ENCODE measurements around the gene ANKS1B.
"Not testable (repeated sequence)": the region's sequence is repeated elsewhere in the genome, so short reads cannot be mapped to it uniquely, and the experiment has no call there.

Gene ANKS1B

DNA sequence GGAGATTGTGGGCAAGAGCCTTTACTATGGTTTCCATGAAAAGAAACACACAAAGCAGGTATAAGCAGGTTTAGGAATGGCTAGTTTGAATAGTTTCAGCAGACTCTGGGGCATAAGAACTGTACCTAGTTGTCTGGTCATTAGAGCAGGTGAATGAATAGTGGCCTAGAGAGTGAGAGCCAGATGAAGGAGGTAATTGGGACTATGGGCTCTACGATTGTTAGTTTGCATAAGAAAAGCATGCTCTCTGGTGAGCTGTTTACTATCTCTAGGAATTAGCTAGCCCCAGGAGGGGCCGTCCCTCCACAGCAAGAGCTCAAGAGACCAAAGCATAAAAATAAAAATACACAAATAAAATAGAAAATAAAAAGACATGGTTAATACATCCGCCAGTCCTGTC lies 734.6 kb downstream of the ANKS1B start:
- no peaks in the 10 kb centered on the region for H3K36me3 Mint-ChIP-seq (ENCODE audit: low read depth)
- no peaks in the 10 kb centered on the region for H3K4me1 Mint-ChIP-seq (ENCODE audit: low read depth)
- intact Hi-C loops (cut with micrococcal nuclease) = no loop called here
- no peaks in the 10 kb centered on the region for H3K27me3 Mint-ChIP-seq
- H3K4me3 Mint-ChIP-seq = no peak overlapping the region
- H3K9me3 Mint-ChIP-seq = no peaks in the 10 kb centered on the region
- H3K27ac Mint-ChIP-seq = no peak overlapping the region

DNA sequence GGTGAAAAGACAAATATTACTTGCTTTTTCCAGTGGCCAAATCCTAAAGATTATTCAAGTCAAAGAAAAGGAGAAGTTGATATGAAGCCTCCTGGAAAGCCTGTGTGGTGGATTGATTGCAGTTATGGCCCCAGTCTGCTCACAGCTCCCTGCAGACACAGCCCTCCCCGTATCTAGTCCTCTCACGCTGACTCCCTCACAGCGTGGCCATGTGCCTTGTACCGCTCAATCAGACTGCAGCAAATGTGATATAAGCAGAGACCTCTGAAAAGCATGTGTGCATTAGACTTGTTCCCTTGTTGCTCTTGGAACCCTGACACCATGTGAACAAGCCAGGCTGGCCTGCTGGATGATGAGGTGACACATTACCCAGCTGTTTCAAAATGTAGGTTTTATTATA lies 735.2 kb downstream of the ANKS1B start:
- intact Hi-C loops (cut with micrococcal nuclease) = no loop called here
- Mint-ChIP-seq H3K27ac (no peak overlapping the region), H3K4me1 (ENCODE audit: low read depth) (no peaks in the 10 kb centered on the region), H3K27me3 (no peaks in the 10 kb centered on the region), H3K36me3 (ENCODE audit: low read depth) (no peaks in the 10 kb centered on the region), H3K9me3 (no peaks in the 10 kb centered on the region), H3K4me3 (no peak overlapping the region)

DNA sequence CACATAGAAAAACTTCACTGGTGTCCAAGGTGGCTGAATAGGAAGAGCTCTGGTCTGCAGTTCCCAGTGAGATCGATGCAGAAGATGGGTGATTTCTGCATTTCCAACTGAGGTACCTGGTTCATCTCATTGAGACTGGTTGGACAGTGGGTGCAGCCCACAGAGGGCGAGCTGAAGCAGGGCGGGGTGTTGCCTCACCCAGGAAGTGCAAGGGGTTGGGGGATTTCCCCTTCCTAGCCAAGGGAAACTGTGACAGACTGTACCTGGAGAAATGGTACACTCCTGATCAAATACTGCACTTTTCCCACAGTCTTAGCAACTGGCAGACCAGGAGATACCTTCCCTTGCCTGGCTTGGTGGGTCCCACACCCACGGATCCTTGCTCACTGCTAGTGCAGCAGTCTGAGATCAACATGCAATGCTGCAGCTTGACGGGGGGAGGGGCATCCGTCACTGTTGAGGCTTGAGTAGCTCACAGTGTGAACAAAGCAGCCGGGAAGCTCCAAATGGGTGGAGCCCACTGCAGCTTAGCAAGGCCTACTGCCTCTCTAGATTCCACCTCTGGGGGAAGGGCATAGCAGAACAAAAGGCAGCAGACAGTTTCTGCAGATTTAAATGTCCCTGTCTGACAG lies 746.7 kb downstream of the ANKS1B start:
- H3K27me3 Mint-ChIP-seq; H3K4me1 Mint-ChIP-seq (ENCODE audit: low read depth); intact Hi-C loops (cut with micrococcal nuclease); H3K36me3 Mint-ChIP-seq (ENCODE audit: low read depth); H3K27ac Mint-ChIP-seq; H3K4me3 Mint-ChIP-seq: not testable (repeated sequence)
- peaks cover 22% of the 10 kb centered on the region for H3K9me3 Mint-ChIP-seq

DNA sequence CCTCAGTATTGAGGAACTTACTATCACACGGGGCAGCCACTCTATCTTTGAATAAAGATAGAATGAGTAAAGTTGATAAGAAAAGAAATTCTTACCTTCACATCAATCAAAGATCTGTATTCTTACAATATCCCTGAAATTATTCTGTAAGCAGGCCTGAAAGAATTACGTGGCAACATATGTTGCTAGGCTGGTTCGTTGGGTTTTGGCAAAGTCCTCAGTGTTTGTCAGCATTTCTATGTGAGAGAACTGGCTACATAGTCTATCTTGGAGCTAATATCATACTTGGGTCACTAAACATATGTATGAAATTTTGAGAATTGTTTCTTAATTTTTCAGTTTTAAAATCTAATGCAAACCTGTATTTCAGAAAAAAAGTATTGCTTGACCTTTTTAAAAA lies 749.4 kb downstream of the ANKS1B start:
- intact Hi-C loops (cut with micrococcal nuclease) = no loop called here
- no peak overlapping the region for H3K4me3 Mint-ChIP-seq
- H3K4me1 Mint-ChIP-seq (ENCODE audit: low read depth) = no peaks in the 10 kb centered on the region
- peaks cover 16% of the 10 kb centered on the region for H3K9me3 Mint-ChIP-seq
- no peaks in the 10 kb centered on the region for H3K36me3 Mint-ChIP-seq (ENCODE audit: low read depth)
- H3K27me3 Mint-ChIP-seq = no peaks in the 10 kb centered on the region
- no peak overlapping the region for H3K27ac Mint-ChIP-seq

DNA sequence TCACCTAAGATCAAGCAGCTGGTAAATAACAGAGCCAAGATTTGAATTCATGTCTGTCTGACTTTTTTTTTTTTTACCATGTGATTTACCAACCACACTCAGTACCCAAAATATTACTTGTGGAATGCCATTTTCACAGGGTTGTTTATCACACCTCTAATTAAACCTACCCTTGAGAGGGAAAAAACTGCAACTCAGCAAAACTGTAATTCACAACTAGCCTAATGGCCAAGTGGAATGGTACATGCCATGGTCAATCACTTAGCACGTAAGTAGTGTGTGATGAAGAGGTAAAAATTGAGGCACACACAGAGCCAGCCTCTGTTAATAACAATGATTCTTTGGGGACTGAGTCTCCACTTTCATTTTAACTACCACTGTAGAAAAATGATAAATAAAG lies 750.0 kb downstream of the ANKS1B start:
- H3K27ac Mint-ChIP-seq = no peak overlapping the region

DNA sequence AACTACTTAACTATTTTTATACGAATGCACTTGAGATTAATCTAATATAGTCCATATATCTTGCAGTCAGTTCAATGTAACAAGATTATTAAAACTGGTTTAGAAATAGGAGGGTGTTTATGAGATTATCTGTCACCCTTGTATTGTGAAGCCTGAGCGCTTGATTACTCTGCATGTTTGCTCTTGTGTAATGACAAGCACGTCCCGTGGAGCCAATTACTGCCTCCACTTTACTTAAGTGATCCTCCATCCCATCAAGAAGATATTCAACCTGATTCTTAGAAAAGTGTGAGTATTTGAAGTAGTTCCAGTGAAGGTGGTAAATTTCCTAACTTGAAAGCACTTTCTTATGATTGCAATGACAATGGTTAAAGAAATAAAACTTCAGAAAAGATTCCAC lies 752.4 kb downstream of the ANKS1B start:
- Mint-ChIP-seq H3K9me3 (no peaks in the 10 kb centered on the region), H3K27ac (no peak overlapping the region), H3K27me3 (no peaks in the 10 kb centered on the region), H3K36me3 (ENCODE audit: low read depth) (no peaks in the 10 kb centered on the region), H3K4me3 (no peak overlapping the region), H3K4me1 (ENCODE audit: low read depth) (no peaks in the 10 kb centered on the region)
- intact Hi-C loops (cut with micrococcal nuclease) = no loop called here

More for the DNA sequence above, 750.0 kb downstream of the ANKS1B start:
- Mint-ChIP-seq H3K9me3 (peaks cover 9% of the 10 kb centered on the region), H3K27me3 (no peaks in the 10 kb centered on the region), H3K36me3 (ENCODE audit: low read depth) (no peaks in the 10 kb centered on the region), H3K4me1 (ENCODE audit: low read depth) (no peaks in the 10 kb centered on the region), H3K4me3 (no peak overlapping the region)
- intact Hi-C loops (cut with micrococcal nuclease) = no loop called here

DNA sequence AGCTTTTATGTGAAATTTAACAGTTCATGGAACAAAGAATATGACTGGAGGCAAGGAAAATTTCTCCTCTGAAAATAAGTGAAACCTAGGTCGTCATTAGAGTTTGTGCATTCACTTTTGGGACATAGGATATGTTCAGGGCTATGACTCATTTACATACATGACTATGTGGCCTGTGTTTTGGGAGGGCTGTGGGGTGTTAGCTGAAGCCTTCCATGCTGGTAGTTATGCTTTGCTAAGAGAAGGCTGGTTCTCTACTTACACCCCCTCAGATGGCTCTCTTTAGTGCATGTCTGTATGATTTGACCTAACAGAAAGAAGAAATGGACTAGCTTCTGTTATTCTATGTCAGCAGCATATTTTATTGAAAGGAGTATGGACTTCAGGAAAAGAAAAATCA lies 753.7 kb downstream of the ANKS1B start:
- no peaks in the 10 kb centered on the region for H3K4me1 Mint-ChIP-seq (ENCODE audit: low read depth)
- no peak overlapping the region for H3K27ac Mint-ChIP-seq
- intact Hi-C loops (cut with micrococcal nuclease) = no loop called here
- no peak overlapping the region for H3K4me3 Mint-ChIP-seq
- no peaks in the 10 kb centered on the region for H3K9me3 Mint-ChIP-seq
- H3K36me3 Mint-ChIP-seq (ENCODE audit: low read depth) = no peaks in the 10 kb centered on the region
- H3K27me3 Mint-ChIP-seq = no peaks in the 10 kb centered on the region

DNA sequence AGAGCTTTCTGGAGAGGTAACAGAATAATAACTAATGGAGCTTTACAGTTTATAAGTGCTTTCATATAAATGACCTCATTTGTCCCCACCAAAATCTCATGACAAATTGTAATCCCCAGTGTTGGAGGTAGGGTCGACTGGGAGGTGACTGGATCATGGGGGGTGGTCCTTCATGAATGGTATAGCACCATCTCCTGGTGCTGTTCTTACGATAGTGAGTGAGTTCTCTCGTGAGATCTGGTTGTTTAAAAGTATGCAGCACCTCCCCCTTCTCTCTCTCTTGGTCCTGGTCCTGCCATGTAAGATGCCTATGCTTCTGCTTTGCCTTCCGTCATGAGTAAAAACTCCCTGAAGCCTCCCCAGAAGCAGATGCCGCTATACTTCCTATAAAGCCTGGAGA lies 760.5 kb downstream of the ANKS1B start:
- Mint-ChIP-seq H3K4me3 (no peak overlapping the region), H3K4me1 (ENCODE audit: low read depth) (no peaks in the 10 kb centered on the region), H3K27ac (no peak overlapping the region), H3K9me3 (no peaks in the 10 kb centered on the region), H3K36me3 (ENCODE audit: low read depth) (no peaks in the 10 kb centered on the region), H3K27me3 (no peaks in the 10 kb centered on the region)
- intact Hi-C loops (cut with micrococcal nuclease) = no loop called here

DNA sequence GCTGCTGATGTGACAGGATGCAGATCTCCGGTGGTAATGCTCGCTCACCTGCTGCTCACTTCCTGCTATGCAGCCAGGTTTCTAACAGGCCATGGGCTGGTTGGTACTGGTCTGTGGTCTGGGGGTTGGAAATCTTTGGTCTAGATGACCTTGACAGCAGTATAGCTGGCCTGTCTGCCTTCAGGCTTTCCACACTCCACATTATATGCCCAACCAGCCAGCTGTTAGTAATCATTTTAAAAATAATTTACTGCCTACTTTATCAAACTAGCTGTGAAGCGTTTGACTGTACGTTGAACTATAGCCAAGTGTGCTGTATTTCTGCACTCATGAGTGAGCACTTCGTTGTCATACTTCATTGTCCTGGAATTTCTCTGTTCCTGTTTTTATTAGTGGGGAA lies 761.2 kb downstream of the ANKS1B start:
- Mint-ChIP-seq H3K9me3 (no peaks in the 10 kb centered on the region), H3K4me1 (ENCODE audit: low read depth) (no peaks in the 10 kb centered on the region), H3K4me3 (no peak overlapping the region), H3K36me3 (ENCODE audit: low read depth) (no peaks in the 10 kb centered on the region), H3K27me3 (no peaks in the 10 kb centered on the region), H3K27ac (no peak overlapping the region)
- intact Hi-C loops (cut with micrococcal nuclease) = no loop called here

DNA sequence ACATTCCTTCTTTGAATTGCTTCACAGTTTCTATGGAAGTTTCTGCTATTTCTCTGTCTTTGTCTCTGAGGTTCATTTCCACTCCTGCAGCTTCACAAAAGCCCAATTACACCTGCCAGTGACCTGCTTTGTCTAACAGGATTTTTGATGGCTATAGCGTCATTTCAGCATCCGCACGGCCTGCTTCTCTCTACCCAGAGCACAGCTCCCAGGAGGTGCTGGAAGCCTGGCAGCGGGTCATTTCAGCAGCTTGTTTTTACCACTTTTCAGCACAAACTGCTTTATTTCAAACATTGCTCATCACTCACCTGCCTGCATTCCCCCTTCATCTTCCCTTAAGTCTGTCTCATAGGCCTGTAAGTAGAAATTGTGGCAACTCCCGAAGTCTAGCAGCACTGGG lies 771.7 kb downstream of the ANKS1B start:
- Mint-ChIP-seq H3K36me3 (ENCODE audit: low read depth) (no peaks in the 10 kb centered on the region), H3K27me3 (no peaks in the 10 kb centered on the region), H3K4me3 (no peak overlapping the region), H3K27ac (no peak overlapping the region), H3K4me1 (ENCODE audit: low read depth) (no peaks in the 10 kb centered on the region), H3K9me3 (peaks cover 26% of the 10 kb centered on the region)
- intact Hi-C loops (cut with micrococcal nuclease) = no loop called here

DNA sequence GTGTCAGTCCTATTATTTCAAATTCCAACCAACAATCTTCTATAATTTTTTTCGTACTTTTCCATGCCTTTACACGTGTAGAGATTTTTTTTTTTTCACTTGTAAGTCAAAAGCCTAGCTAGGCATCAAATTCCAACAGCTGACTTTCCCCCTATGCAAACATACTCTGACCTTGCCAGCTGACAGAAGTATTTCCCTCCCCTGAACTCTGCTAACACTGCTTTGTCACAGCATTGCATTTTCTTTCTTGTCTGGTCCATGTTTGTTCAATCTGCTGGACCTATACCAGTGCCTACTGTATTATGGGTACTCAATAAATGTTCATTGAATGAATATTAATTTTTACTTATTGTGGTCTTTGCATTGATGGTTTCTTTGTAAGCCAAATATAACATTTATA lies 772.5 kb downstream of the ANKS1B start:
- H3K4me1 Mint-ChIP-seq (ENCODE audit: low read depth) = no peaks in the 10 kb centered on the region
- peaks cover 26% of the 10 kb centered on the region for H3K9me3 Mint-ChIP-seq
- no peak overlapping the region for H3K4me3 Mint-ChIP-seq
- intact Hi-C loops (cut with micrococcal nuclease) = no loop called here
- H3K27me3 Mint-ChIP-seq = no peaks in the 10 kb centered on the region
- H3K27ac Mint-ChIP-seq = no peak overlapping the region
- no peaks in the 10 kb centered on the region for H3K36me3 Mint-ChIP-seq (ENCODE audit: low read depth)

DNA sequence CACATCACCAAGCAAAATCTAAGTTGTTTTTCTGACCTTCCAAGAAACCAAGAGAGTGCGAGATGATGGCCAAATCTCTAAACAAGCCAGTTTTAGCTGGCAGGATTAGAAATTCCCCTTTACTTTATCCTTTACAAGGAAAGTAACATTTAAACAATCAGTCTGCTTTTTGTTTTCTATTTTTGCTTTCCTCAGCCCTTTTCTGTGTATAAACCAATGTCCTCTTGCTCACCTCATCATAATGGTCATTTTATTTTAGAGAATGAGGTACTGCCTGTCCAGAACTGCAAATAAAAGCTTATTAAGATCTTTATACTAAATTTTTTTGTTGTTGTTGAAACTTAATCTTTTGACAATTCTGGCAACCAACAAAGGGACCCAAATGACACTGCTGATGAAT lies 779.6 kb downstream of the ANKS1B start:
- Mint-ChIP-seq H3K4me1 (ENCODE audit: low read depth) (no peaks in the 10 kb centered on the region), H3K27ac (no peak overlapping the region), H3K36me3 (ENCODE audit: low read depth) (no peaks in the 10 kb centered on the region)

DNA sequence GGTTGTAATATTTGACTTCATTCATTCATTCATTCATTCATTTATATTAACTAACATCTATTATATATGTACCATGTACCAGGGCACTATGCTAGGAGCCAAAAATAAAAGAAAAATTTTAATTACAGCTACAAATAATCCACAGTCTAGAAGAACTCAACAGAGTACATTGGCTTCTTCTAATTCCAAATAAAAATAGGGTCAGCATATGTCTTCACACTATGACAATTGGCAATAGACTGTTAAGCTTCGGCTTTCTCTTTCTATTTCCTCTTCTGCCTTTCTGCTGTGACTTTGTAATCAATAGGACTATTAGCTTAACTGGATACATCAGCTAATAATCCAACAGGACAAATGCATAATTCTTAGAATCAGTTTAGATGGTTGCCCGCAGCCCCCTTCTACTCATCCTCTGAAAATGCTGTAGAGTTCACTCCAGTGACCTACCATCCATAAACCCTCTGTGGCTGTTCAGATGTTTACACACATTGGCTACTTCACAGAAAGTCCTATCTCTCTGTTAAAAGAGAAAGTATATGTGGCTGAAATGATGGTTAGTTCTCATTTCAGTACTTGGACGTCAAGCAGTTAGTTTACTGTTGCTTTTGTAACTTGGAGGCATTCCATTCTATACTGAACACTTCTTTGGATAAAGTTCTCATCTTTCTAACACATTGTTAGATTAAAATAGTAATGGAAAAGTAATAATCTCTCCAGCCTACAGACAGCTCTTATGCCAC lies 782.7 kb downstream of the ANKS1B start:
- Mint-ChIP-seq H3K9me3 (no peaks in the 10 kb centered on the region), H3K36me3 (ENCODE audit: low read depth) (no peaks in the 10 kb centered on the region), H3K4me3 (no peak overlapping the region), H3K4me1 (ENCODE audit: low read depth) (no peaks in the 10 kb centered on the region), H3K27ac (no peak overlapping the region), H3K27me3 (no peaks in the 10 kb centered on the region)
- intact Hi-C loops (cut with micrococcal nuclease) = no loop called here

More for the DNA sequence above, 779.6 kb downstream of the ANKS1B start:
- intact Hi-C loops (cut with micrococcal nuclease) = no loop called here
- Mint-ChIP-seq H3K27me3 (no peaks in the 10 kb centered on the region), H3K4me3 (no peak overlapping the region), H3K9me3 (peaks cover 8% of the 10 kb centered on the region)

DNA sequence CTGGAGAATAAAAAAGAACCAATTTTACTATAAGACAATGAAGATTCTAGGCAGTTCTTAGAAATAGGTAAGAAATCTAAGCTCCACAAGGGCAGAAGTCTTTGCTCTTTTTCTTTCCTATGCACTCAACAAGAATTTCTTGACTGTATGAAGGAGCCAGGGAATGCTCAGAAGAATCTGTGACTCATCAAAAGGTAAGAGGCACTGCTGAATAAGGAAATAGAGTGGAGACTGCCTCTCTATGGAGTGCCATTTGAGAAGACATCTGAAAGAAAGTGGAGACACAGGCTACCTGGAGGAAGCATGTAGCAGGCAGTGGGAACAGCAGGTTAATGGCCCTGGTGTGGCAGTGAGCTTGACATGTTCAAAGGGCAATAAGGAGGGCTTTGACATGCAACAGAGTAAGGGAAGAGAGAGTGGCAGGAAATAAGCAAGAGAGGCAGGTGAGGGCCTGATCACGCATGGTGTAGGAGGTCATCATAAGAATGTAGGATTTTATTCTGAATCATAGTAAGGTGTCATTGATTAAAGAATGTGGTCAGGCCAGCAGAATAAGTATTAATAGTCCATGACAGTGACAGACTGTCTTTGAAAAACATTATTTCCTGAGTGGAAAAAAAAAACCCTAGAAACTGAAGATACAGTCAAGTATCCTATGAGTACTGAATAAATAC lies 783.9 kb downstream of the ANKS1B start:
- Mint-ChIP-seq H3K36me3 (ENCODE audit: low read depth) (no peaks in the 10 kb centered on the region), H3K4me3 (no peak overlapping the region), H3K9me3 (no peaks in the 10 kb centered on the region), H3K27me3 (no peaks in the 10 kb centered on the region), H3K27ac (no peak overlapping the region), H3K4me1 (ENCODE audit: low read depth) (no peaks in the 10 kb centered on the region)
- intact Hi-C loops (cut with micrococcal nuclease) = no loop called here

Measured in dendritic cell treated with granulocyte-macrophage colony-stimulating factor and Interleukin-4, amounts not matched to agents 40 ng/mL and 50 ng/mL, for 4 days (primary cell).